GM23338 (cell line): ENCODE results near the gene ENTPD6. TPM values are rescaled to one million over a fixed set of nuclear protein-coding genes. Genes with fewer than 3 reads are reported as not detected.

Experiments
- REST ChIP-seq: IDR thresholded peaks from one replicate; pipeline ENCODE4 v1.6.1; 2018; ENCODE audit warnings: antibody characterized with exemption; ENCODE audit not compliant: unreplicated experiment
- ZNF462 ChIP-seq: fragments of 250-450 bp; sonication (Bioruptor Pico); IDR thresholded peaks from 2 replicates; pipeline ENCODE4 v1.5.0; 2020; ENCODE audit warnings: mild to moderate bottlenecking, moderate library complexity
- polyA plus RNA-seq: library from polyadenylated mRNA; unstranded; fragments of >200 nt; fragmentation: Nextera tagmentation; extraction: Ambion mirVana; gene quantifications from 2 replicates; pipeline ENCODE4 v1.2.1, GENCODE V29; 2016
- total RNA-seq: library from RNA; depleted of rRNA; stranded (reverse); fragments of >200 nt; shearing (Covaris generic); gene quantifications from 2 replicates; pipeline ENCODE4 v1.2.3, GENCODE V29; 2014

The ENTPD6 gene
- total and polyA plus RNA-seq, 2 experiments from 2014 or later: 19.3 to 45.9 TPM

- TF ChIP-seq ZNF462 (CRISPR knock-in tag): no peak
- TF ChIP-seq REST: no peak
These were observed 30.3 kb downstream of the ENTPD6 start (continued) for GRCh38 chr20:25225642-25226432.
